ENCODE measurements around the gene EXOSC10. TPM values are rescaled to one million over a fixed set of nuclear protein-coding genes. Genes with fewer than 3 reads are reported as not detected.
"Not testable (repeated sequence)": the region's sequence is repeated elsewhere in the genome, so short reads cannot be mapped to it uniquely, and the experiment has no call there.

The EXOSC10 gene
- total and polyA plus RNA-seq, 4 experiments from 2014 or later = 30.1 to 84.4 (median 65.6) TPM

DNA sequence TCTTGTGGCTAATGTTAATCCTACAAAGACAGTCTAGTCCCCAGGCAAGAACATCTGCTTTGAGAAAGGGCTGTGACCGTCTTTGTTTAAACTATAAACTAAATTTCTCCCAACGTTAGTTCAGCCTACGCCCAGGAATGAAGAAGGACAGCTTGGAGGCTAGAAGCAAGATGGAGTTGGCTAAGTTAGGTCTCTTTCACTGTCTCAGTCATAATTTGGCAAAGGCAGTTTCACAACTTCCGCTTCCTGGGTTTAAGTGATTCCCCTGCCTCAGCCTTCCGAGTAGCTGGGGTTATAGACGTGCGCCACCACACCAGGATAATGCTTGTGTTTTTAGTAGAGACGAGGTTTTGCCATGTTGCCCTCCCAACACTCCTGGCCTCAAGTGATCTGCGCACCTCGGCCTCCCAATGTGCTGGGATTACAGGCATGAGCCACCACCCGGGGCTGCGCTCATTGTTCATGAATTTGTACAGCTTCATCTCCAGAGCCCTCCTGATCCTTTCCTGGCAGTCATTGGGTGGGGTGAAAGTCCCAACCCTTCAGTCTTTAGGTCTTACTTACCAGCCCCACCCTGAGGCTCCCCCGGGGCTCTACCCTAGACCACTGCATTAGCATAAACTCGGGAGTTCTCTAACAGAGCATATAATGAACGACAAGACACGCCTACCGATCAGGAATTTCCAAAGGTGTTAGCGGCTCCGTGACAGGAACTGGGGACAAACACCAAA, 47.7 kb downstream of the EXOSC10 start:
- H3K27ac ChIP-seq (ENCODE audit: low read depth, low read length) = no peak overlapping the region
- no peaks in the 10 kb centered on the region for H3K4me1 ChIP-seq (ENCODE audit: insufficient read depth, low read length)
- DNase-seq = no peak
- ChIA-PET CTCF (ENCODE audit: partially characterized antibody) (interaction anchor here (0.9 to 1.3 kb wide), 2 partner anchors 282 to 592 kb away, joined by 3 to 4 read pairs; no protein-coding TSS in a partner anchor), POLR2A (ENCODE audit: partially characterized antibody) (interaction anchor here (2.4 kb wide), 1 partner anchor 9 kb away, joined by 11 read pairs; the partner anchor contains the start of gene SRM)
- no peaks in the 10 kb centered on the region for H3K9me3 Mint-ChIP-seq
- H3K36me3 Mint-ChIP-seq = peaks cover 0 to 6% of the 10 kb centered on the region in 2 donors
- no peaks in the 10 kb centered on the region for H3K27me3 ChIP-seq (ENCODE audit: insufficient read depth, low read length)
- H3K36me3 ChIP-seq (ENCODE audit: insufficient read depth, low read length) = peaks cover 8% of the 10 kb centered on the region
- H3K4me1 Mint-ChIP-seq = peaks cover 0 to 11% (median 6%) of the 10 kb centered on the region in 4 donors
- no peak overlapping the region for H3K4me3 ChIP-seq (ENCODE audit: low read length in 2 of 2)
- H3K9me3 ChIP-seq (ENCODE audit: control insufficient read depth in 1 of 2, low read length in 2 of 2) = no peaks in the 10 kb centered on the region
- intact Hi-C loops (cut with micrococcal nuclease) = no loop called here
- no peak overlapping the region for H3K4me3 Mint-ChIP-seq
- H3K27ac Mint-ChIP-seq = peak overlapping the region in 2 of 7 donors; percentile 33 to 54
- no peaks in the 10 kb centered on the region for H3K27me3 Mint-ChIP-seq

DNA sequence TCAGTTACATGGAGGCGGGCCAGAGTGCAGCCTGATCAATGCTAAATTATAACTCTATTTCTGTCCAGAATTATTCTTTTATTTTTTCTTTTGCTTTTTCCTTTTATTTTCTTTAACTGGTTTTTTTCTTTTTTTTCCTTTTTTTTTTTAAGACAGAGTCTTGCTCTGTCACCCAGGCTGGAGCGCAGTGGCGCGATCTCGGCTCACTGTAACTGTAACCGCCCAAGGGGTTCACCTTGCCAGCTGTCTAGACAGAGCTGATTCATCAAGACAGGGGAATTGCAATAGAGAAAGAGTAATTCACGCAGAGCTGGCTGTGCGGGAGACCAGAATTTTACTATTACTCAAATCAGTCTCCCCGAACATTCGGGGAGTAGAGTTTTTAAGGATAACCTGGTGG, 48.5 kb downstream of the EXOSC10 start:
- H3K27me3 Mint-ChIP-seq = not testable (repeated sequence)

DNA sequence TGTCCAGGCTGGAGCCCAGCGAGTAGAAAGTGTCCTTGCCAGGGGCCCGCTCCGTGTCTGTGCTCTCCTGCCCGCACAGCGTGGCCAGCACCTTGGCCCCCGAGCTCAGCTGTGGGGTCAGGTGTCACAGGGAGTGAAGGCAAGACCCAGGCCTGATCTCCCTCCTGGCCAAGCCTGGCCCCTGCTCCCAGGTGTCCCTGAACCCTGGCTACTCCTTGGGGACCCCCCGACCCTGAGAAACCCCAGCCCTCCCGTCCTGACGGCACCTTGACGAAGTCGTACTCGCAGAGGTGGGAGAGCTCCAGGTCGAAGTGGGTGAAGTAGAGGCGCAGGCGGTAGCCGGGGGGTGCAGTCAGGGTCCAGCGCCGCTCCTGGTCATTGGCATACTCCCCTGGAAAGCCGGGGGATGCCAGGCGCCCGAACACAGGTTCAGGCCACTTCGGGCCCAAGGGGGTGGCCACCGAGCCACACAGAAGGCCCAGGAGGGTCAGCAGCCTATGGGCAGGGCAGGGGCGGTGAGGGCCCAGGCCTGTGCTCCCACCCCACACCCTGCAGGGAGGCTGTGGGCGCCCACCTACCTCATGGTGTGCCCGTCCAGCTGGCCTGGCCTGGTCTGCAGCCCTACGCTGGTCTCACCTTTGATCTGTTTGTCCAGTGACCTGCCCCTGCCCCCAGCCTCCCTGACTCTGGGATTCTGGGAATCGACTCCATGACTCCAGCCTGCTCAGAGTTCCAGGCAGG, 52.9 kb downstream of the EXOSC10 start, which contains the start of gene MASP2:
Gene MASP2, minus strand, starts transcription at position 615 of the 741 bp plus-strand sequence. Its CDS starts 32 bp downstream, at position 583.
- peaks cover 0 to 4% (median under 1%) of the 10 kb centered on the region in 4 donors for H3K4me1 Mint-ChIP-seq
- no peaks in the 10 kb centered on the region for H3K27me3 ChIP-seq (ENCODE audit: insufficient read depth, low read length)
- ChIA-PET POLR2A (ENCODE audit: partially characterized antibody) (interaction anchor here (1.1 kb wide), 1 partner anchor 9 kb away, joined by 3 read pairs; no protein-coding TSS in a partner anchor), CTCF (ENCODE audit: partially characterized antibody) (interaction anchor here (3.8 kb wide), 1 partner anchor 9 kb away, joined by 17 read pairs; no protein-coding TSS in a partner anchor)
- no peaks in the 10 kb centered on the region for H3K36me3 ChIP-seq (ENCODE audit: insufficient read depth, low read length)
- H3K27me3 Mint-ChIP-seq = no peaks in the 10 kb centered on the region
- no peak within 1 kb of the TSS for H3K4me3 Mint-ChIP-seq
- no peaks in the 10 kb centered on the region for H3K4me1 ChIP-seq (ENCODE audit: insufficient read depth, low read length)
- no peaks in the 10 kb centered on the region for H3K9me3 ChIP-seq (ENCODE audit: control insufficient read depth in 1 of 2, low read length in 2 of 2)
- no peak within 1 kb of the TSS for H3K27ac Mint-ChIP-seq
- intact Hi-C loops (cut with micrococcal nuclease) = no loop called here
- H3K36me3 Mint-ChIP-seq = no peaks in the 10 kb centered on the region
- no peak within 1 kb of the TSS for H3K27ac ChIP-seq (ENCODE audit: low read depth, low read length)
- no peak for DNase-seq
- no peaks in the 10 kb centered on the region for H3K9me3 Mint-ChIP-seq
- no peak within 1 kb of the TSS for H3K4me3 ChIP-seq (ENCODE audit: low read length in 2 of 2)

More for the DNA sequence above, 48.5 kb downstream of the EXOSC10 start:
- H3K36me3 Mint-ChIP-seq; H3K4me3 ChIP-seq (ENCODE audit: low read length in 2 of 2); intact Hi-C loops (cut with micrococcal nuclease); H3K27ac ChIP-seq (ENCODE audit: low read depth, low read length); H3K4me1 ChIP-seq (ENCODE audit: insufficient read depth, low read length); H3K27me3 ChIP-seq (ENCODE audit: insufficient read depth, low read length); DNase-seq; H3K9me3 ChIP-seq (ENCODE audit: control insufficient read depth in 1 of 2, low read length in 2 of 2); H3K9me3 Mint-ChIP-seq; H3K36me3 ChIP-seq (ENCODE audit: insufficient read depth, low read length); H3K4me3 Mint-ChIP-seq: not testable (repeated sequence)
- POLR2A ChIA-PET (ENCODE audit: partially characterized antibody) = interaction anchor here (2.4 kb wide), 1 partner anchor 9 kb away, joined by 11 read pairs; the partner anchor contains the start of gene SRM
- CTCF ChIA-PET (ENCODE audit: partially characterized antibody) = interaction anchor here (1.3 kb wide), 1 partner anchor 592 kb away, joined by 4 read pairs; no protein-coding TSS in a partner anchor
- Mint-ChIP-seq H3K27ac (peak overlapping the region in 1 of 7 donors; percentile 57), H3K4me1 (peaks cover 0 to 11% (median 6%) of the 10 kb centered on the region in 4 donors)

- no peaks in the 10 kb centered on the region for H3K36me3 Mint-ChIP-seq
- CTCF ChIA-PET (ENCODE audit: partially characterized antibody) = interaction anchor here (3.8 kb wide), 1 partner anchor 9 kb away, joined by 17 read pairs; no protein-coding TSS in a partner anchor
These were observed 53.5 kb downstream of the EXOSC10 start for GRCh38 chr1:11046270-11046566.

GRCh38 chr1:11045428-11046269, 54.0 kb downstream of the EXOSC10 start:
- POLR2A ChIA-PET (ENCODE audit: partially characterized antibody) = interaction anchor here (1.1 kb wide), 1 partner anchor 8 kb away, joined by 3 read pairs; no protein-coding TSS in a partner anchor
- DNase-seq = no peak

More at GRCh38 chr1:11046270-11046566, 53.5 kb downstream of the EXOSC10 start:
- no peaks in the 10 kb centered on the region for H3K4me1 ChIP-seq (ENCODE audit: insufficient read depth, low read length)
- no peaks in the 10 kb centered on the region for H3K9me3 ChIP-seq (ENCODE audit: control insufficient read depth in 1 of 2, low read length in 2 of 2)
- Mint-ChIP-seq H3K9me3 (no peaks in the 10 kb centered on the region), H3K4me1 (peaks cover 0 to under 1% (median 0%) of the 10 kb centered on the region in 4 donors), H3K4me3 (no peak overlapping the region), H3K27ac (no peak overlapping the region), H3K27me3 (no peaks in the 10 kb centered on the region)
- H3K27me3 ChIP-seq (ENCODE audit: insufficient read depth, low read length) = no peaks in the 10 kb centered on the region
- no peaks in the 10 kb centered on the region for H3K36me3 ChIP-seq (ENCODE audit: insufficient read depth, low read length)
- intact Hi-C loops (cut with micrococcal nuclease) = no loop called here
- no peak for DNase-seq
- POLR2A ChIA-PET (ENCODE audit: partially characterized antibody) = interaction anchor here (1.1 kb wide), 1 partner anchor 9 kb away, joined by 3 read pairs; no protein-coding TSS in a partner anchor
- no peak overlapping the region for H3K27ac ChIP-seq (ENCODE audit: low read depth, low read length)
- no peak overlapping the region for H3K4me3 ChIP-seq (ENCODE audit: low read length in 2 of 2)

DNA sequence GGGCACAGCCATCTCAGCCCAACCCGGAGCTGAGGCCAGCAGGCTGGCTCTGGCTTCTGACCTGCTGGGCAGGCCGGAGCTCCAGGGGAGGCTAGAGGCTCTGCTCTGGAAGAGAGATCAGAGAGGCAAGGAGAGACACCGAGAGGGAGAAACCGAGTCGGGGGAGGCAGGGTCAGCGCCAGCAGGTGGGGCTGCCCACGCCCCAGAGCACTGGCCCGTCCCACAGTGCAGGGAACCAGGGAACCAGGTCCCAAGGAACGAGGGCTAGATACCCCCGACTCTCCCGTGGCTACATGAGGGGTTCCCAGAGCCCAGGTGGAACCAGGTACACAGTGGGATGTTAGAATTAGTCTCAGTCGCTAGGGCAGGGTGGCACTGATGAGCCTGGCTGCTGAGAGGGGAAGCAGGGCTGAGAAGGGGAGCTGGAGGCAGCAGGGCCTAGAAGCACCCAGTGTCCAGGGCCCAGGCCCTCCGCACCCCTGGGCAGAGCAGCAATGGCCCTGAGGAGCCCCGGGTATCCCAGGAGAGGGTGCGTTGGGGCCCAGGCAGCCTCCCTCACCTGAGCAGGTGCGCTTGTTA, 54.7 kb downstream of the EXOSC10 start:
- H3K27ac Mint-ChIP-seq = no peak overlapping the region
- H3K4me1 ChIP-seq (ENCODE audit: insufficient read depth, low read length) = no peaks in the 10 kb centered on the region
- CTCF ChIA-PET (ENCODE audit: partially characterized antibody) = interaction anchor here (3.8 kb wide), 1 partner anchor 7 kb away, joined by 17 read pairs; no protein-coding TSS in a partner anchor

More at GRCh38 chr1:11045428-11046269, 54.0 kb downstream of the EXOSC10 start:
- intact Hi-C loops (cut with micrococcal nuclease) = no loop called here
- Histone ChIP-seq H3K9me3 (ENCODE audit: control insufficient read depth in 1 of 2, low read length in 2 of 2) (no peaks in the 10 kb centered on the region), H3K4me3 (ENCODE audit: low read length in 2 of 2) (no peak overlapping the region), H3K27me3 (ENCODE audit: insufficient read depth, low read length) (no peaks in the 10 kb centered on the region), H3K4me1 (ENCODE audit: insufficient read depth, low read length) (no peaks in the 10 kb centered on the region), H3K36me3 (ENCODE audit: insufficient read depth, low read length) (no peaks in the 10 kb centered on the region), H3K27ac (ENCODE audit: low read depth, low read length) (no peak overlapping the region)
- Mint-ChIP-seq H3K4me3 (no peak overlapping the region), H3K9me3 (no peaks in the 10 kb centered on the region), H3K4me1 (no peaks in the 10 kb centered on the region), H3K27ac (no peak overlapping the region), H3K27me3 (no peaks in the 10 kb centered on the region), H3K36me3 (no peaks in the 10 kb centered on the region)
- CTCF ChIA-PET (ENCODE audit: partially characterized antibody) = interaction anchor here (3.8 kb wide), 1 partner anchor 8 kb away, joined by 17 read pairs; no protein-coding TSS in a partner anchor

More for the DNA sequence above, 54.7 kb downstream of the EXOSC10 start:
- no peaks in the 10 kb centered on the region for H3K27me3 ChIP-seq (ENCODE audit: insufficient read depth, low read length)
- H3K27me3 Mint-ChIP-seq = no peaks in the 10 kb centered on the region
- DNase-seq = no peak
- no peaks in the 10 kb centered on the region for H3K36me3 Mint-ChIP-seq
- intact Hi-C loops (cut with micrococcal nuclease) = no loop called here
- H3K4me3 Mint-ChIP-seq = no peak overlapping the region
- H3K4me3 ChIP-seq (ENCODE audit: low read length in 2 of 2) = no peak overlapping the region
- POLR2A ChIA-PET (ENCODE audit: partially characterized antibody) = no interaction called here
- no peak overlapping the region for H3K27ac ChIP-seq (ENCODE audit: low read depth, low read length)
- H3K9me3 ChIP-seq (ENCODE audit: control insufficient read depth in 1 of 2, low read length in 2 of 2) = no peaks in the 10 kb centered on the region
- H3K36me3 ChIP-seq (ENCODE audit: insufficient read depth, low read length) = no peaks in the 10 kb centered on the region
- H3K4me1 Mint-ChIP-seq = no peaks in the 10 kb centered on the region
- no peaks in the 10 kb centered on the region for H3K9me3 Mint-ChIP-seq

All from CD4-positive, alpha-beta memory T cell (primary cell).